Measurements from ENCODE around the gene ATN1.

- TF ChIP-seq, protein P1, sequence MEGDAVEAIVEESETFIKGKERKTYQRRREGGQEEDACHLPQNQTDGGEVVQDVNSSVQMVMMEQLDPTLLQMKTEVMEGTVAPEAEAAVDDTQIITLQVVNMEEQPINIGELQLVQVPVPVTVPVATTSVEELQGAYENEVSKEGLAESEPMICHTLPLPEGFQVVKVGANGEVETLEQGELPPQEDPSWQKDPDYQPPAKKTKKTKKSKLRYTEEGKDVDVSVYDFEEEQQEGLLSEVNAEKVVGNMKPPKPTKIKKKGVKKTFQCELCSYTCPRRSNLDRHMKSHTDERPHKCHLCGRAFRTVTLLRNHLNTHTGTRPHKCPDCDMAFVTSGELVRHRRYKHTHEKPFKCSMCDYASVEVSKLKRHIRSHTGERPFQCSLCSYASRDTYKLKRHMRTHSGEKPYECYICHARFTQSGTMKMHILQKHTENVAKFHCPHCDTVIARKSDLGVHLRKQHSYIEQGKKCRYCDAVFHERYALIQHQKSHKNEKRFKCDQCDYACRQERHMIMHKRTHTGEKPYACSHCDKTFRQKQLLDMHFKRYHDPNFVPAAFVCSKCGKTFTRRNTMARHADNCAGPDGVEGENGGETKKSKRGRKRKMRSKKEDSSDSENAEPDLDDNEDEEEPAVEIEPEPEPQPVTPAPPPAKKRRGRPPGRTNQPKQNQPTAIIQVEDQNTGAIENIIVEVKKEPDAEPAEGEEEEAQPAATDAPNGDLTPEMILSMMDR (conservative IDR thresholded peaks at IDR 0.05 in 1 of 2, IDR thresholded peaks at IDR 0.05 in 1 of 2; ENCODE audit: low read depth in 1 of 2, low read length in 2 of 2) = no peak
- TF ChIP-seq EZH2 (IDR thresholded peaks at IDR 0.05; ENCODE audit: low read length, missing control alignments) = no peak
Observed at GRCh38 chr12:6955108-6956020, 27.6 kb downstream of the ATN1 start.

Data from fibroblast of lung (primary cell).